K562 (cell line): ENCODE data around the gene MCM7. TPM values are rescaled to one million over a fixed set of nuclear protein-coding genes. Genes with fewer than 3 reads are reported as not detected.

Source experiments
- ATF2 ChIP-seq: sonication (generic); formaldehyde crosslinking; IDR thresholded peaks from 2 replicates; pipeline ENCODE4 v1.8.1; 2022; ENCODE audit warnings: missing genetic modification reagents
- CBFA2T3 ChIP-seq: fragments of 450-650 bp; IDR thresholded peaks from 2 replicates; pipeline ENCODE4 v1.6.1; 2017
- CEBPG ChIP-seq, 3 experiments: fragments of 200-800 bp in 1 of 3; sonication (Bioruptor generic) in 1 of 3; sonication (generic) in 1 of 3; formaldehyde crosslinking in 1 of 3; IDR thresholded peaks in 2 of 3; conservative IDR thresholded peaks in 1 of 3; 2 replicates each; pipeline versions ENCODE4 v1.6.1 to v1.8.0; 2016 to 2022; ENCODE audit warnings: missing compliant biosample characterization in 2 of 3, missing genetic modification characterization in 2 of 3, mild to moderate bottlenecking in 1 of 3, missing genetic modification reagents in 1 of 3
- DMBX1 ChIP-seq: fragments of 250-450 bp; sonication (Bioruptor Pico); IDR thresholded peaks from 2 replicates; pipeline ENCODE4 v1.8.0; 2022; ENCODE audit warnings: inconsistent platforms, mild to moderate bottlenecking, moderate library complexity, borderline replicate concordance
- GATAD2A ChIP-seq: fragments of 450-650 bp; IDR thresholded peaks from 2 replicates; pipeline ENCODE4 v1.6.1; 2017
- ILF3 ChIP-seq: fragments of 450-650 bp; IDR thresholded peaks from 2 replicates; pipeline ENCODE4 v1.6.1; 2018; ENCODE audit warnings: antibody characterized with exemption, mild to moderate bottlenecking, moderate library complexity, borderline replicate concordance
- IRF1 ChIP-seq: sonication (generic); formaldehyde crosslinking; IDR thresholded peaks from 2 replicates; pipeline ENCODE4 v1.8.0; 2022; ENCODE audit warnings: missing genetic modification reagents, mild to moderate bottlenecking, borderline replicate concordance
- MLLT1 ChIP-seq, 2 experiments: fragments of 450-650 bp; IDR thresholded peaks; 2 replicates each; pipeline ENCODE4 v1.6.1; 2016
- MXI1 ChIP-seq: IDR thresholded peaks from 2 replicates; pipeline ENCODE4 v1.6.1; 2011; ENCODE audit warnings: low read depth, mild to moderate bottlenecking, improper control_type of control experiment, low read length
- NR4A1 ChIP-seq, 2 experiments: fragments of 250-450 bp in 1 of 2; fragments of 450-650 bp in 1 of 2; sonication (Bioruptor Pico) in 1 of 2; IDR thresholded peaks; 2 replicates each; pipeline versions ENCODE4 v1.4.0 to v1.6.1; 2016 to 2020; ENCODE audit warnings: mild to moderate bottlenecking in 2 of 2, missing compliant biosample characterization in 1 of 2, missing genetic modification characterization in 1 of 2, moderate library complexity in 1 of 2
- PCBP1 ChIP-seq: fragments of 200-400 bp; formaldehyde crosslinking; IDR thresholded peaks from 2 replicates; pipeline ENCODE4 v1.6.1; 2018; ENCODE audit warnings: mild to moderate bottlenecking, low read depth, low read length; ENCODE audit not compliant: poor library complexity, severe bottlenecking
- TFAP4 ChIP-seq: sonication (generic); formaldehyde crosslinking; IDR thresholded peaks from 2 replicates; pipeline ENCODE4 v1.8.0; 2022; ENCODE audit warnings: missing genetic modification reagents, mild to moderate bottlenecking, moderate library complexity, borderline replicate concordance
- YY1 ChIP-seq, 3 experiments: IDR thresholded peaks; 2 replicates each; pipeline ENCODE4 v1.6.1; 2011; ENCODE audit warnings: low read length in 2 of 3, mild to moderate bottlenecking in 2 of 3, moderate library complexity in 2 of 3, borderline replicate concordance in 1 of 3, control low read depth in 1 of 3, low read depth in 1 of 3; ENCODE audit not compliant: insufficient read depth in 3 of 3, insufficient replicate concordance in 2 of 3, control insufficient read depth in 1 of 3, insufficient read length in 1 of 3; ENCODE audit errors: extremely low read depth in 1 of 3
- ZFP91 ChIP-seq: sonication (generic); formaldehyde crosslinking; IDR thresholded peaks from 2 replicates; pipeline ENCODE4 v1.8.0; 2022; ENCODE audit warnings: mild to moderate bottlenecking, missing genetic modification reagents
- ZNF175 ChIP-seq: fragments of 200-800 bp; sonication (Bioruptor generic); IDR thresholded peaks from 2 replicates; pipeline ENCODE4 v1.6.1; 2016; ENCODE audit warnings: low read depth, mild to moderate bottlenecking, missing genetic modification characterization, missing compliant biosample characterization
- ZNF311 ChIP-seq: fragments of 250-450 bp; sonication (Bioruptor Pico); IDR thresholded peaks from 2 replicates; pipeline ENCODE4 v1.4.0; 2020; ENCODE audit warnings: mild to moderate bottlenecking, moderate library complexity
- polyA plus RNA-seq, 8 experiments: library from polyadenylated mRNA; depleted of rRNA in 4 of 8; stranded (reverse) in 5 of 8; unstranded in 3 of 8; fragments of >200 nt; fragmentation: Nextera tagmentation in 2 of 8; fragmentation: Illumina TruSeq in 1 of 8; extraction: Ambion mirVana in 2 of 8; extraction: Trizol in 1 of 8; gene quantifications; 2 replicates each; pipeline versions ENCODE4 v1.2.1 to v1.2.3, GENCODE V29; 2011 to 2014; ENCODE audit warnings: inconsistent platforms in 1 of 8, missing spikeins in 1 of 8
- total RNA-seq, 7 experiments: library from RNA; depleted of rRNA in 6 of 7; stranded (reverse); fragments of >200 nt in 6 of 7; fragmentation: Illumina TruSeq in 2 of 7; extraction: Trizol in 2 of 7; gene quantifications; 2 replicates each; pipeline versions ENCODE4 v1.2.1 to v1.2.3, GENCODE V29; 2011 to 2021; ENCODE audit warnings: low replicate concordance in 1 of 7

MCM7 gene
- total and polyA plus RNA-seq, 9 of the 15 experiments (the other 6 are each of a cell fraction or from before 2014, with no cell fraction given) = 329 to 856 (median 437) TPM

- TF ChIP-seq MLLT1 (IDR thresholded peaks at IDR 0.05) (no peak), ZFP91 (CRISPR knock-in tag) (peak; percentile 55; the same call in 1 of the 2 replicates), CBFA2T3 (peak; percentile 50; the same call in 1 of the 2 replicates), CEBPG (CRISPR knock-in tag; IDR thresholded peaks at IDR 0.05) (peak; percentile 66), CEBPG (tag; conservative IDR thresholded peaks at IDR 0.05 in 1 of 2, IDR thresholded peaks at IDR 0.05 in 1 of 2) (0 out of 4 replicates have a peak, but pooled peaks of 1 of the 2 experiments have one; percentile 11), YY1 (IDR thresholded peaks at IDR 0.05; ENCODE audit: borderline replicate concordance in 1 of 3, control insufficient read depth in 1 of 3, extremely low read depth in 1 of 3, insufficient read depth in 3 of 3, insufficient read length in 1 of 3, insufficient replicate concordance in 2 of 3, low read depth in 1 of 3, low read length in 2 of 3) (peak; percentile 87 to 99 (median 98)), TFAP4 (CRISPR knock-in tag) (peak; percentile 87), NR4A1 (CRISPR knock-in tag; IDR thresholded peaks at IDR 0.05) (peak; percentile 90; the same call in 1 of the 2 replicates), NR4A1 (tag; IDR thresholded peaks at IDR 0.05) (peak; percentile 86), GATAD2A (peak; percentile 64; the same call in 1 of the 2 replicates), ILF3 (peak; percentile 32; the same call in 1 of the 2 replicates), PCBP1 (peak; percentile 82), IRF1 (CRISPR knock-in tag) (peak; percentile 95; the same call in 1 of the 2 replicates), ZNF311 (CRISPR knock-in tag) (no peak), ZNF175 (CRISPR knock-in tag) (peak; percentile 60; the same call in 1 of the 2 replicates), DMBX1 (CRISPR knock-in tag) (peak; percentile 81; the same call in 1 of the 2 replicates), ATF2 (peak; percentile 88), MXI1 (peak; percentile 78; the same call in 1 of the 2 replicates)
Observed at GRCh38 chr7:100088621-100089457, 12.4 kb downstream of the MCM7 start, which contains the start of gene COPS6 (continued).
